HG03460 (cell line): ENCODE results near the gene CAMK2D.
"Not testable (repeated sequence)": the region's sequence is repeated elsewhere in the genome, so short reads cannot be mapped to it uniquely, and the experiment has no call there.

Experiments
- ATAC-seq: cut with Tn5 transposase; IDR thresholded peaks from one replicate; pipeline ENCODE4 v1.9.1; 2021; ENCODE audit not compliant: unreplicated experiment

Gene CAMK2D

GRCh38 chr4:113733685-113734084 is 27.9 kb downstream of the CAMK2D start:
- ATAC-seq: no peak

DNA sequence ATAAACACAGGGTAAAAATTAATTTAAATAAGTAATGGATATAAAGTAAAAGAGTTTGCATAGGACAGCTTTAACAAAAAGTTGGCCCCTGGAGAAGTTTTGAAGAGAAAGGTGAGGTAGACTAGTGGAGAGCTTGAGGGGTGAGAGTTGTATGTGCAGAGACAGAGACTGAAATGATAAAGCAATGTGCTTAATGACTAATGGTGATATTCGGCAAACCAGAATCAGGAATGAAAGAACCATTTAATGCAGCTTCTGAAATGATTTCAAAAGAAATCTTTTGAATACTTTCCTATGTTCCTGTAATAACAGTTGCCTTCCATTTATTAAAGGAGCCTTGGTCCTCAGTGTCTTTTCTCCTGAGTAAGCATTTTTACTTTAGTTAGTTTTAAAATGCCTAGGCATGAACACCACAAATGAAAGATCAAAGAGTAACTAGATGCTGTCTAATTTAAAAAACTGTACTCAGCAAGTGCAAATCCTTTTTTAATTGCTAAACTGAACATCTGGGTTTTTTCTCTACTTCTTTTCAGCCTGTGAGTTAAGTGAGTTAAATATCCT is 28.5 kb downstream of the CAMK2D start:
- no peak for ATAC-seq

GRCh38 chr4:113730467-113731216 is 30.9 kb downstream of the CAMK2D start:
- no peak for ATAC-seq

DNA sequence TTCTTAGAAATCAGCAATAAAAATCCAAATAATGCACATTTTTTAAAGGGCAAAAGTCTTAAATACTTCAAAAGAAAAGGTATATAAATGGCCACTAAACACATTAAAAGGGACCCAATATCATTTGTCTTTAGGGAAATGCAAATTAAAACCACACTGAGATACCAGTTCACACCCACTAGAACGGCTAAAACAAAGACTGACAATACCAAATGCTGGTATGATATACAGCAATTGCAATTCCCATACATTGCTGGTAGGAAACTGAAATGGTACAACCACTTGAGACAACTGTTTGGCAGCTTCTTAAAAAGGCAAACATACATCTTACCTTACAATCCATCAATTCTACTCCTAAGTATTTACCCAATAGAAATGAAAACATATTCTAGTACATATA is 33.7 kb downstream of the CAMK2D start:
- no peak for ATAC-seq

- no peak for ATAC-seq
These were observed 35.6 kb downstream of the CAMK2D start for GRCh38 chr4:113725963-113726362.

- no peak for ATAC-seq
These were observed 43.3 kb downstream of the CAMK2D start for GRCh38 chr4:113718252-113718651.

- ATAC-seq: no peak
These were observed 49.5 kb downstream of the CAMK2D start for GRCh38 chr4:113711883-113712662.

- peak; percentile 72 for ATAC-seq
These were observed 53.3 kb downstream of the CAMK2D start for GRCh38 chr4:113708250-113708649.

DNA sequence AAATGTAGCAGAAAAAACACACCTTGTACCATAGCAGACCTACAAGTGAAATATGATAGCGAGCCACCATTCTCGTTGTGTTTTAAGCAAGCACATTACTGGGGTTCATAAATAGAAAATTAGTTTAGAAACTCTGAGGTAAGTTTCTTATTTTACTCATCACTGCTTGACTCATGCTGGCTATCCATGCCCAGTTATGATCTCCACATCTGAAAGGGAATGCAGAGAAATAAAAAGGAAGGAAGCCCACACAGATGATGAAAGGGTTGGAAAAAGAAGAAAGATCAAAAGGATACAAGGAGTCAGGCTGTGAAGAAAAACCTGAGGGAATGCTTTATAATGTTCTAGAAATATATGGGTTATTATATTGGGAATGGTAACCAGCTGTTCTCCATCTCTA is 54.5 kb downstream of the CAMK2D start:
- ATAC-seq: no peak

DNA sequence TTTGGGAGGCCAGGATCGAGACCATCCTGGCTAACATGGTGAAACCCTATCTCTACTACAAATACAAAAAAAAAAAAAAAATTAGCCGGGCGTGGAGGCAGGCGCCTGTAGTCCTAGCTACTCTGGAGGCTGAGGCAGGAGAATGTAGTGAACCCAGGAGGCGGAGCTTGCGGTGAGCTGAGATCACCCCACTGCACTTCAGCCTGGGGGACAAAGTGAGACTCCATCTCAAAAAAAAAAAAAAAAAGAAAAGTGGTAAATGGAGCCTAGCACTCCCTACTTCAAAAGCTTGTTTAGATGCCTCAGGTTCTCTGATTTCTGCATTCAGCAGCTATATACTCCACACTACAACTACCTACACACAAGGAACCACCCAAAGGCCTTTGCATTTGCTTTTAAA is 56.4 kb downstream of the CAMK2D start:
- not testable (repeated sequence) for ATAC-seq

DNA sequence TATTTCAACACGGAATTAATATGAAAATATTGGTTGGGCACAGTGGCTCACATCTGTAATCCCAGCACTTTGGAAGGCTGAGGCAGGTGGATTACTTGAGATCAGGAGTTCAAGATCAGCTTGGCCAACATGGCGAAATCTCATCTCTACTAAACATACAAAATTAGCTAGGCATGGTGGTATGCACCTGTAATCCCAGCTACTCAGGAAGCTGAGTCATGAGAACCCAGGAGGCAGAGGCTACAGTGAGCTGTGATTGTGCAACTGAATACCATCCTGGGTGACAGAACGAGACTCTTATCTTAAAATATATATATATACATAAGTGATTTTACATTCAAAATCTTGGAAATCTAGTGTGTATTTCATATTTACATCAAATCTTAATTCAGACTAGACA is 58.9 kb downstream of the CAMK2D start:
- not testable (repeated sequence) for ATAC-seq

GRCh38 chr4:113701169-113701568 is 60.4 kb downstream of the CAMK2D start:
- no peak for ATAC-seq

DNA sequence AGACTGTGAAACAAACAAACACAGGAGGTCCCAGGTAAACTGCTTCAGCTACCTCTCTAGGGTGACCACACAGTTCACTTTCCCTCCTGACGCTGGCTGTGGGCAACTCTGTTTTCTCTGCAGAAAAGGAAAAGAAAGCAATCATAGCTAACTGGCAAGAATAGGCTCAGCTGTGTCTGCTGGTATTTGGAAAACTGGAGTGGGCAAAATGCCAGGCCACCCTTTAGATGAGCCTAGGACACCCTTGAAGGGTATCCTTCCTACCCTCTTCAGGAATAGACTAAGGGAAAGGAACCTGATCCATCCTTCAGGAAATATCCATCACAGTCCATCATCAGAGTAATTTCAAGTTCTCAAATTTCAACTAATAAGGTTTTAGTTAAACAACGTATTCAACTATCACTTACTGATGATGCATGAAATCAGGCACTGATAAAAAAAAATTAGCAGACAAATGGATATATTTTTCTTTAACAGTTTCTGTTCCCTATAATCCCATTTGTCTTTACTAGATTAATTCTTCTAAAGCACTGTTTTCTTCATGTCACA is 60.9 kb downstream of the CAMK2D start:
- no peak for ATAC-seq

DNA sequence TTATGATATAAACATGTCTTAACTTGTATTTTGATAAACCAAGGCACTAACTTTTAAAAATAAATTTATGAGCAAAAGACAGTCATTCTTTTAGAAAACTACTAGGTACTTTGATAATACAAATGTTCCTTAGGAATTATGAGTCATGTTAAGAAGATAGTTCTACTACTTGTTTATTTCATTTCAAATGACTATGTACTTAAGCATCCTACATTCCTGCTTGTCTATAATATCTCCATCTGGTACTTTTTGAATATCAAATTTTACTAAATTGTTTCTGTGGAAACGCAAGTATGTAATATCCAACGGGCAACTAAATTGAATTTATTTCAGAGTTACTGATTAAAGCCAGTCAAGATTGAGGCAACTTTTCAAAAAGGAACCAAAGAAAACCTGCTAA is 61.8 kb downstream of the CAMK2D start:
- ATAC-seq: no peak

DNA sequence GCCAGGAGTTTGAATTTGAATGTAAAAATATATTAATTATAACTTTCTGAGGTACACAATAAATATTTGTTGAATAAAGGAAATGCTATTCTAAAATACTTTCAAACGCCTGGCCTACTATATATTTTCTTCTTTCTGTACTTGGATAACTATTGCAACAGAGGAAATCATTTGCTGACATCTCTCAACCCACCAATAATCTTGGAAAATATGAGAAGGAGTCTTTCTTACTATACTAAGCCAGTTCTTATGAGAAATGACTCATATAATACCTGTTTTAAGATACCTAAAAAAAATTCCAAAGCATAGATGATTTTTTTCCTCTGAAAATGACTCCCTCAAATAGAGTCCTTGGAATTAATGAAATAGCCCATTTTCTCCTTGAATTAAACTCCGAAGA is 64.1 kb downstream of the CAMK2D start:
- ATAC-seq: no peak

GRCh38 chr4:113695328-113696169 is 66.0 kb downstream of the CAMK2D start:
- no peak for ATAC-seq

- ATAC-seq: no peak
These were observed 67.5 kb downstream of the CAMK2D start for GRCh38 chr4:113694008-113694407.

DNA sequence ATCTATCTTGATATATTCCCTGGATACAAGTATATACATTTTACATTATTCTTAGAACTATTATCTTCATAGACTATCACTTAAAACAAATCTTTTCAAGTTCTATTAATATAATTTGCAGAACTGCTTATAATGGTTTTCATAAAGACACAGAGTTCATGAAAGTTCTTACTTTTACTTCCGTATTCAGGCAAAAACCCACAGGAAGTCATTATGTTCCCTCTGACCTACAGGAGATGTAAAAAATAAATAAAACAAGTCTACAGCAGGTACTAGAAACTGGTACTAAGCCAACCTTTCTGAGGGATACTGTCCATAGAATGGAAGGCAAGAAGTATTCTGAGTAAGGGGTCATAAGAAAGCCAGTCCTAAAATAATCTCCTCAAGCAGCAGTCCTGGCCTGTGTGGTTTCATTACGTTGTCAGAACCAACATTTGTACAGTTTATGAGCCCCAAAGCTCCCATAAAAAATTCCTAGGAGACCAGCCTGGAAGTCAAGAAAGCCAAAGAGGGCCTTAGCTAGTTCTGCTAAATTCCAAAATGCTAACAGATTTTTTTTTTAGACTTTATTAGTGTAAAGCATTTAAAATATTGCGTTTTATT is 68.6 kb downstream of the CAMK2D start:
- peak; percentile 66 for ATAC-seq

GRCh38 chr4:113691676-113692075 is 69.9 kb downstream of the CAMK2D start:
- no peak for ATAC-seq

GRCh38 chr4:113689394-113689793 is 72.1 kb downstream of the CAMK2D start:
- ATAC-seq: no peak
